K562 (cell line): ENCODE results near the gene AK4. TPM values are rescaled to one million over a fixed set of nuclear protein-coding genes. Genes with fewer than 3 reads are reported as not detected.

Experiments
- E2F3 ChIP-seq: fragments of 250-450 bp; sonication (Bioruptor Pico); IDR thresholded peaks from 2 replicates; pipeline ENCODE4 v1.4.0; 2020; ENCODE audit warnings: mild to moderate bottlenecking
- KLF13 ChIP-seq: fragments of 450-650 bp; IDR thresholded peaks from 2 replicates; pipeline ENCODE4 v1.6.1; 2016; ENCODE audit warnings: missing genetic modification characterization, low read depth, mild to moderate bottlenecking, missing compliant biosample characterization, moderate library complexity, borderline replicate concordance
- RBFOX2 ChIP-seq: fragments of 200-400 bp; formaldehyde crosslinking; IDR thresholded peaks from 2 replicates; pipeline ENCODE4 v1.6.1; 2017; ENCODE audit warnings: low read depth, mild to moderate bottlenecking, low read length, moderate library complexity
- SOX6 ChIP-seq: fragments of 450-650 bp; IDR thresholded peaks from 2 replicates; pipeline ENCODE4 v1.6.1; 2014; ENCODE audit warnings: mild to moderate bottlenecking
- ZNF134 ChIP-seq: fragments of 250-450 bp; sonication (Bioruptor Pico); conservative IDR thresholded peaks from 2 replicates; pipeline ENCODE4 v1.4.0; 2020
- ZNF41 ChIP-seq: fragments of 250-450 bp; sonication (Bioruptor Pico); conservative IDR thresholded peaks from 2 replicates; pipeline ENCODE4 v1.4.0; 2020; ENCODE audit warnings: mild to moderate bottlenecking
- polyA plus RNA-seq, 8 experiments: library from polyadenylated mRNA; depleted of rRNA in 4 of 8; stranded (reverse) in 5 of 8; unstranded in 3 of 8; fragments of >200 nt; fragmentation: Nextera tagmentation in 2 of 8; fragmentation: Illumina TruSeq in 1 of 8; extraction: Ambion mirVana in 2 of 8; extraction: Trizol in 1 of 8; gene quantifications; 2 replicates each; pipeline versions ENCODE4 v1.2.1 to v1.2.3, GENCODE V29; 2011 to 2014; ENCODE audit warnings: inconsistent platforms in 1 of 8, missing spikeins in 1 of 8
- total RNA-seq, 7 experiments: library from RNA; depleted of rRNA in 6 of 7; stranded (reverse); fragments of >200 nt in 6 of 7; fragmentation: Illumina TruSeq in 2 of 7; extraction: Trizol in 2 of 7; gene quantifications; 2 replicates each; pipeline versions ENCODE4 v1.2.1 to v1.2.3, GENCODE V29; 2011 to 2021; ENCODE audit warnings: low replicate concordance in 1 of 7
- TF ChIP-seq, protein P1 (sequence below), 2 experiments: fragments of 200-800 bp in 1 of 2; sonication (Bioruptor generic) in 1 of 2; sonication (generic) in 1 of 2; formaldehyde crosslinking in 1 of 2; IDR thresholded peaks in 1 of 2; conservative IDR thresholded peaks in 1 of 2; 2 replicates each; pipeline versions ENCODE4 v1.5.0 to v1.6.1; 2016 to 2020; ENCODE audit warnings: missing compliant biosample characterization in 1 of 2, missing genetic modification characterization in 1 of 2, missing genetic modification reagents in 1 of 2
- TF ChIP-seq, protein P2 (sequence below), 2 experiments: fragments of 150-350 bp in 1 of 2; IDR thresholded peaks; 2 replicates each; pipeline ENCODE4 v1.6.1; 2012 to 2016; ENCODE audit warnings: low read depth in 2 of 2, low read length in 2 of 2, mild to moderate bottlenecking in 1 of 2, moderate library complexity in 1 of 2
- TF ChIP-seq, protein P3 (sequence below), 2 experiments: IDR thresholded peaks in 1 of 2; conservative IDR thresholded peaks in 1 of 2; 2 replicates each; pipeline ENCODE4 v1.6.1; 2016; ENCODE audit warnings: low read depth in 2 of 2, mild to moderate bottlenecking in 1 of 2, missing compliant biosample characterization in 1 of 2, missing genetic modification characterization in 1 of 2, moderate library complexity in 1 of 2
- TF ChIP-seq, protein P4 (sequence below): fragments of 250-450 bp; sonication (Bioruptor Pico); IDR thresholded peaks from 2 replicates; pipeline ENCODE4 v1.5.0; 2021
- TF ChIP-seq, protein P5 (sequence below): sonication (generic); formaldehyde crosslinking; IDR thresholded peaks from 2 replicates; pipeline ENCODE4 v1.8.0; 2022; ENCODE audit warnings: missing genetic modification reagents, mild to moderate bottlenecking, borderline replicate concordance

AK4 gene
- total and polyA plus RNA-seq, 9 of the 15 experiments (the other 6 are each of a cell fraction or from before 2014, with no cell fraction given), result 10.4 to 96.6 (median 21.5) TPM

DNA sequence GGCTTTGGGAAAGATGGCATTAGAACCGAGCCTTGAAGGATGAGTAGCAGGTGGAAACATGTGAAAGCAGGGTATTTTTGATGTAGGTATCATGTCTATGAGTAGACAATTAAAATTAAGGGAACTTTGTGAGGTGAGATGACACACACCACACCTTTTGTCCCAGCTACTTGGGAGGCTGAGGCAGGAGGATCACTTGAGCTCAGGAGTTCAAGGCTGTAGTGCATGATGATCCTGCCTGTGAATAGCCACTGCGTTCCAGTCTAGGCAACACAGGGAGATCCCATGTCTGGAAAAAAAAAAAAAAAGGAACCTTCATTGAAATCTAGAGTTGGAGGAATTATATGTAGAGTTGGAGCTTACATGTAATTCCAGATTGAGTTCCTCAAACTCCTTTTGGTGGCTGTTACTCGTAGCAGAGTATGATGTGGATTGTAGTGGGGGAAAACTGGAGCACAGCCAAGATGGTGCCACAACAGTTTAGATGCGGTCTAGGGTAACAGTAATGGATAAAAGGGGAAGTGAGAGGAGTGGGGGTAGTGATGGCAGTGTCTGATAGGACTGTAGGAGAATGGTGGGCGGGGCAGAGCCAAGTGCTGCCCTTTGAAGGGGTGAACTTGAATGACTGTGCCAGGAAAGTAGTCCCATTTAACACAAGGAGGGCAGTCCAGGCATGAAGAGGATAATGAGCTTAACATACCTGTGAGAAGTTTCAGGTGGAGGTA lies 17.4 kb downstream of the AK4 start (continued):
- TF ChIP-seq, protein P1, sequence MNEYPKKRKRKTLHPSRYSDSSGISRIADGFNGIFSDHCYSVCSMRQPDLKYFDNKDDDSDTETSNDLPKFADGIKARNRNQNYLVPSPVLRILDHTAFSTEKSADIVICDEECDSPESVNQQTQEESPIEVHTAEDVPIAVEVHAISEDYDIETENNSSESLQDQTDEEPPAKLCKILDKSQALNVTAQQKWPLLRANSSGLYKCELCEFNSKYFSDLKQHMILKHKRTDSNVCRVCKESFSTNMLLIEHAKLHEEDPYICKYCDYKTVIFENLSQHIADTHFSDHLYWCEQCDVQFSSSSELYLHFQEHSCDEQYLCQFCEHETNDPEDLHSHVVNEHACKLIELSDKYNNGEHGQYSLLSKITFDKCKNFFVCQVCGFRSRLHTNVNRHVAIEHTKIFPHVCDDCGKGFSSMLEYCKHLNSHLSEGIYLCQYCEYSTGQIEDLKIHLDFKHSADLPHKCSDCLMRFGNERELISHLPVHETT (CRISPR knock-in tag; conservative IDR thresholded peaks at IDR 0.05 in 1 of 2, IDR thresholded peaks at IDR 0.05 in 1 of 2), result no peak
- TF ChIP-seq, protein P2, sequence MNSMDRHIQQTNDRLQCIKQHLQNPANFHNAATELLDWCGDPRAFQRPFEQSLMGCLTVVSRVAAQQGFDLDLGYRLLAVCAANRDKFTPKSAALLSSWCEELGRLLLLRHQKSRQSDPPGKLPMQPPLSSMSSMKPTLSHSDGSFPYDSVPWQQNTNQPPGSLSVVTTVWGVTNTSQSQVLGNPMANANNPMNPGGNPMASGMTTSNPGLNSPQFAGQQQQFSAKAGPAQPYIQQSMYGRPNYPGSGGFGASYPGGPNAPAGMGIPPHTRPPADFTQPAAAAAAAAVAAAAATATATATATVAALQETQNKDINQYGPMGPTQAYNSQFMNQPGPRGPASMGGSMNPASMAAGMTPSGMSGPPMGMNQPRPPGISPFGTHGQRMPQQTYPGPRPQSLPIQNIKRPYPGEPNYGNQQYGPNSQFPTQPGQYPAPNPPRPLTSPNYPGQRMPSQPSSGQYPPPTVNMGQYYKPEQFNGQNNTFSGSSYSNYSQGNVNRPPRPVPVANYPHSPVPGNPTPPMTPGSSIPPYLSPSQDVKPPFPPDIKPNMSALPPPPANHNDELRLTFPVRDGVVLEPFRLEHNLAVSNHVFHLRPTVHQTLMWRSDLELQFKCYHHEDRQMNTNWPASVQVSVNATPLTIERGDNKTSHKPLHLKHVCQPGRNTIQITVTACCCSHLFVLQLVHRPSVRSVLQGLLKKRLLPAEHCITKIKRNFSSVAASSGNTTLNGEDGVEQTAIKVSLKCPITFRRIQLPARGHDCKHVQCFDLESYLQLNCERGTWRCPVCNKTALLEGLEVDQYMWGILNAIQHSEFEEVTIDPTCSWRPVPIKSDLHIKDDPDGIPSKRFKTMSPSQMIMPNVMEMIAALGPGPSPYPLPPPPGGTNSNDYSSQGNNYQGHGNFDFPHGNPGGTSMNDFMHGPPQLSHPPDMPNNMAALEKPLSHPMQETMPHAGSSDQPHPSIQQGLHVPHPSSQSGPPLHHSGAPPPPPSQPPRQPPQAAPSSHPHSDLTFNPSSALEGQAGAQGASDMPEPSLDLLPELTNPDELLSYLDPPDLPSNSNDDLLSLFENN (IDR thresholded peaks at IDR 0.05; ENCODE audit: low read depth in 2 of 2, low read length in 2 of 2), result no peak
- TF ChIP-seq, protein P3, sequence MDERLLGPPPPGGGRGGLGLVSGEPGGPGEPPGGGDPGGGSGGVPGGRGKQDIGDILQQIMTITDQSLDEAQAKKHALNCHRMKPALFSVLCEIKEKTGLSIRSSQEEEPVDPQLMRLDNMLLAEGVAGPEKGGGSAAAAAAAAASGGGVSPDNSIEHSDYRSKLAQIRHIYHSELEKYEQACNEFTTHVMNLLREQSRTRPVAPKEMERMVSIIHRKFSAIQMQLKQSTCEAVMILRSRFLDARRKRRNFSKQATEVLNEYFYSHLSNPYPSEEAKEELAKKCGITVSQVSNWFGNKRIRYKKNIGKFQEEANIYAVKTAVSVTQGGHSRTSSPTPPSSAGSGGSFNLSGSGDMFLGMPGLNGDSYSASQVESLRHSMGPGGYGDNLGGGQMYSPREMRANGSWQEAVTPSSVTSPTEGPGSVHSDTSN (CRISPR knock-in tag; IDR thresholded peaks at IDR 0.05; ENCODE audit: low read depth), result no peak
- TF ChIP-seq, protein P3 (tag; conservative IDR thresholded peaks at IDR 0.05; ENCODE audit: low read depth), result no peak
- TF ChIP-seq SOX6, result peak; percentile 92
- no peak for TF ChIP-seq ZNF41 (CRISPR knock-in tag)
- TF ChIP-seq ZNF134 (CRISPR knock-in tag), result no peak
- TF ChIP-seq KLF13, result 0 out of 2 replicates have a peak, but pooled peaks have one; percentile 30
- TF ChIP-seq, protein P4, sequence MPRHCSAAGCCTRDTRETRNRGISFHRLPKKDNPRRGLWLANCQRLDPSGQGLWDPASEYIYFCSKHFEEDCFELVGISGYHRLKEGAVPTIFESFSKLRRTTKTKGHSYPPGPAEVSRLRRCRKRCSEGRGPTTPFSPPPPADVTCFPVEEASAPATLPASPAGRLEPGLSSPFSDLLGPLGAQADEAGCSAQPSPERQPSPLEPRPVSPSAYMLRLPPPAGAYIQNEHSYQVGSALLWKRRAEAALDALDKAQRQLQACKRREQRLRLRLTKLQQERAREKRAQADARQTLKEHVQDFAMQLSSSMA (CRISPR knock-in tag), result no peak
- TF ChIP-seq RBFOX2, result no peak
- TF ChIP-seq, protein P5, sequence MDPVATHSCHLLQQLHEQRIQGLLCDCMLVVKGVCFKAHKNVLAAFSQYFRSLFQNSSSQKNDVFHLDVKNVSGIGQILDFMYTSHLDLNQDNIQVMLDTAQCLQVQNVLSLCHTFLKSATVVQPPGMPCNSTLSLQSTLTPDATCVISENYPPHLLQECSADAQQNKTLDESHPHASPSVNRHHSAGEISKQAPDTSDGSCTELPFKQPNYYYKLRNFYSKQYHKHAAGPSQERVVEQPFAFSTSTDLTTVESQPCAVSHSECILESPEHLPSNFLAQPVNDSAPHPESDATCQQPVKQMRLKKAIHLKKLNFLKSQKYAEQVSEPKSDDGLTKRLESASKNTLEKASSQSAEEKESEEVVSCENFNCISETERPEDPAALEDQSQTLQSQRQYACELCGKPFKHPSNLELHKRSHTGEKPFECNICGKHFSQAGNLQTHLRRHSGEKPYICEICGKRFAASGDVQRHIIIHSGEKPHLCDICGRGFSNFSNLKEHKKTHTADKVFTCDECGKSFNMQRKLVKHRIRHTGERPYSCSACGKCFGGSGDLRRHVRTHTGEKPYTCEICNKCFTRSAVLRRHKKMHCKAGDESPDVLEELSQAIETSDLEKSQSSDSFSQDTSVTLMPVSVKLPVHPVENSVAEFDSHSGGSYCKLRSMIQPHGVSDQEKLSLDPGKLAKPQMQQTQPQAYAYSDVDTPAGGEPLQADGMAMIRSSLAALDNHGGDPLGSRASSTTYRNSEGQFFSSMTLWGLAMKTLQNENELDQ (CRISPR knock-in tag), result no peak
- TF ChIP-seq E2F3 (CRISPR knock-in tag), result no peak
